GM19438 (cell line): ENCODE results near the gene ANKS4B.
"Not testable (repeated sequence)": the region's sequence is repeated elsewhere in the genome, so short reads cannot be mapped to it uniquely, and the experiment has no call there.

Source experiments
- ATAC-seq: cut with Tn5 transposase; IDR thresholded peaks from one replicate; pipeline ENCODE4 v1.9.1; 2021; ENCODE audit warnings: low read depth; ENCODE audit not compliant: unreplicated experiment

ANKS4B gene, protein sequence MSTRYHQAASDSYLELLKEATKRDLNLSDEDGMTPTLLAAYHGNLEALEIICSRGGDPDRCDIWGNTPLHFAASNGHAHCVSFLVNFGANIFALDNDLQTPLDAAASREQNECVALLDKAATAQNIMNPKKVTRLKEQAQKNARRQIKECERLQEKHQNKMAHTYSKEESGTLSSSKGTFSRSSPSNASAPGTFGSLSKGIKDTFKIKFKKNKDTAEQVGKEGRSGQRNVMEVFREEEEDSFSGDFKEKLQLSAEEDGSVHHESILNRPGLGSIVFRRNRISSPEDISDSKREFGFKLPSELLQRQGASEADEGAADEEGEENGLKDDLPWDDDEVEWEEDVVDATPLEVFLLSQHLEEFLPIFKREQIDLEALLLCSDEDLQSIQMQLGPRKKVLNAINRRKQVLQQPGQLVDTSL

DNA sequence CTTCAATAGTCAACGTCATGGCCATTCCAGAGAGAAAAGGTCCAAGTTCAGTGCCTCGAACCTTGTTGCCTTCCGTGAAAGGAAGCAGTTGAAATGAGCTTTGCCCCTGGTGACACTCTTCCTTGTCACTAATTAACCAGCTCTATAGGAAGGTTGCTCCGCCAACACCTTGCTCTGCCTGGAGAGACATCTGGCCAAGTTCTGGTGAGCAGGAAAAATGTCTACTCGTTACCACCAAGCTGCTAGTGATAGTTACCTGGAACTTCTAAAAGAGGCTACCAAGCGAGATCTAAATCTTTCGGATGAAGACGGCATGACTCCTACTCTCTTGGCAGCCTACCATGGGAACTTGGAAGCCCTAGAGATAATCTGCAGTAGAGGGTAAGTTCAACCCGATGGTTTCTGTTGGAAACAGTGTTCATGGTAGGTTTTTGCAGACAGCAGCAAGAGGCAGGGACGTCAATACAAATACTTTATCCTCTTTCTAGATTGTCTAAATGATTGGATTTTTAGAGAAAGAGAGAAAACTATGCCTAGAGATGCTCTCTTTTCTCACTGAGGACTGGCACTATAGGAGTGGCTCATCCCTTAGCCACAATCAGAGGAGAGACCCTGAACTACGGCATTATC lies at the start of gene ANKS4B:
ANKS4B (plus strand) TSS at position 179 of the 630 bp plus-strand sequence; CDS start at position 218, 39 bp downstream.
- no peak for ATAC-seq

DNA sequence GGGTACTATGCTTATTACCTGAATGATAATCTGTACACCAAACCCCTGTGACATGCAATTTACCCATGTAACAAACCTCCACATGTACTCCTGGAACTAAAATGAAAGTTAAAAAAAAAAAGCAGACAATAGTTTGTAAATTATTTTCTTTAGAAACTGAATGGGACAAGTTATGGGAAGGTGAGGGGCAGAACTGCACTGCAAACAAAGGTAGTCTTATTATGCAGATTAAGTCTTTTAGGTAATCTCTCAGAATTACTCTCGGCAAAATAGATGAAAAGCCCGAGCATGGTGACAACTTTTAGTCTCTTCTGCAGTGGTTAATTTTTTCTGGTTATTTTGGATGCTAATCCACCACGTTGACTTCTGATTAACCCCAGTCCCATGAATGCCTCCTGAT lies 49.5 kb upstream of the ANKS4B start:
- no peak for ATAC-seq

DNA sequence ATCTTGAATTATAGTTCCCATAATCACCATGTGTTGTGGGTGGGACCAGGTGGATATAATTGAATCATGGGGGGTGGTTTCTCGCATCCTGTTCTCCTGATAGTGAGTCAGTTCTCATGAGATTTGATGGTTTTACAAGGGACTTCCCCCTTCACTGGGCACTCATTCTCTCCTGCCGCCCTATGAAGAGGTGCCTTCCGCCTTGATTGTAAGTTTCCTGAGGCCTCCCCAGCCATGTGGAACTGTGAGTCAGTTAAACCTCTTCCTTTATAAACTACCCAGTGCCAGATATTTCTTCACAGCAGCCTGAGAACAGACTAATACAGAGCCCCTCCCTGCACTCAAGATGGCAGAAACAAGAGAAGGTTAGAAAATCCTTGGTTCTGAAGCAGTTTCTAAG lies 48.7 kb upstream of the ANKS4B start:
- no peak for ATAC-seq

DNA sequence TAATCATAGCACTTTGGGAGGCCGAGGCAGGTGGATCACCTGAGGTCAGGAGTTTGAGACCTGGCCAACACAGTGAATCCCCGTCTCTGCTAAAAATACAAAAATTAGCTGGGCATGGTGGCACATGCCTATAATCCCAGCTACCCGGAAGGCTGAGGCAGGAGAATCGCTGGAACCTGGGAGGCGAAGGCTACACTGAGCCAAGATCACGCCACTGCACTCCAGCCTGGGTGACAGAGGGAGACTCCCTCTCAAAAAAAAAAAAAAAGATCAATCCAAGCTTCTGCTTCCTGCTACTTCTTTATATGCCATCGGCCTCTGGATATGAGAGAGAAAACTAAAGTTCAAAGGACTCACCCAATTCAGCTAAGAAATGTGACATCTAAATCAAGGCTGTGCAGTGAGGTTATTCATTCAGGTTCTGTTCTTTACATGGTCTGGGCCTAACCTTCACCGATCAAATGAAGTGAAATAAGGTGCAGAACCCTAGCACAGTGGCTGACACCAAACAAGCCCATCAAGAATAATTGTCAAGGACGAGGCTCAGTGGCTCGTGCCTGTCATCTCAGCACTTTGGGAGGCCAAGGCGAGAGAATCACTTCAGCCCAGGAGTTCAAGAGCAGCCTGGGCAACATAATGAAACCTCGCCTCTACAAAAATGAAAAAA lies 47.7 kb upstream of the ANKS4B start:
- no peak for ATAC-seq

DNA sequence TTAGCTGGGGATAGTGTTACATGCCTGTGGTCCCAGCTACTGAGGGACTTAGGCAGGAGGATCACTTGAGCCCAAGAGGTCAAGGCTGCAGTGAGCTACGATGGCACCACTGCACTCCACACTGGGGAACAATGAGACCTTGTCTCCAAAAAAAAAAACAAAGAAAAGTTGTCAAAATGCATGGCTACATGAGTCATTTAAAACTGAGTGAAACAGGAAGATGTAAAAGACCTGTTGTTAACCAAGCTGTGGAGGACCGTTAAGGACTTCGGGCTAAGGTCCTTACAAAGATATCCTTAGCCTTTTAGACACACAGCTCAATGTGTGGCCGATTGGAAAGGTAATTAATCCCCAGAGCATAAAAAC lies 47.2 kb upstream of the ANKS4B start:
- no peak for ATAC-seq

DNA sequence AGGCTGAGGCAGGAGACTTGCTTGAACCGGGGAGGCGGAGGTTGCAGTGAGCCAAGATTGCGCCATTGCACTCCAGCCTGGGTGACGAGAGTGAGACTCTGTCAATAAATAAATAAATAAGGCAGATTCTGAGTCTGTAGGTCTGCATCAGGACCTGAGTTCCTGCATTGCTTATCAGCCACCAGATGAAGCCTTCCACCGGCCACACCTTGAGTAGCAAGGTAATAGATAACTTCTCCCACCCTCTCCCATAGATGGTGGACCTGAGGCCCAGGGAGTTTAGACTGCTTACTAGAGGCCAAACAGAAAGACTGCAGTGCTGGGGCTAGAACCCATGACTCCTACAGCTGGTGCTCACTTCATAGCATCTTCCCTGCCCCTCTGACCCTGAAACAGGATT lies 44.2 kb upstream of the ANKS4B start:
- ATAC-seq: no peak

DNA sequence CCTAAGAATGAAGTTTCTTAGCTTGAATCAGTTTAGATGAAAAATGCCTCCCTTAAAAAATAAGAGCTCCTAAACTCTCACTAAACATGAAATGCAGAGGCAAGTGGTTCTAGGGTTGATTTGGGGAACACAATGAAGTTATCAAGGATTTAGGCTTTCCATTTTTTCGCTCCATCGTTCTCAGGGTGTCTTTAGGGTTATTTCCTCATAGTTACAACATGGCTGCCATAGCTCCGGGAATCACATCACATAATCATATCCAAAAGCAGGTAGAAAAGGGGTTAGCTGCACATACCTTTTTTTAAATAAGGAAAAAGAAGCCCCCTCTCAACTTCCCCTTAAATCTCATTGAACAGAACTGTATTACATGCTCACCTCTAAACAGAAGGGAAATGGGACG lies 43.5 kb upstream of the ANKS4B start:
- no peak for ATAC-seq

DNA sequence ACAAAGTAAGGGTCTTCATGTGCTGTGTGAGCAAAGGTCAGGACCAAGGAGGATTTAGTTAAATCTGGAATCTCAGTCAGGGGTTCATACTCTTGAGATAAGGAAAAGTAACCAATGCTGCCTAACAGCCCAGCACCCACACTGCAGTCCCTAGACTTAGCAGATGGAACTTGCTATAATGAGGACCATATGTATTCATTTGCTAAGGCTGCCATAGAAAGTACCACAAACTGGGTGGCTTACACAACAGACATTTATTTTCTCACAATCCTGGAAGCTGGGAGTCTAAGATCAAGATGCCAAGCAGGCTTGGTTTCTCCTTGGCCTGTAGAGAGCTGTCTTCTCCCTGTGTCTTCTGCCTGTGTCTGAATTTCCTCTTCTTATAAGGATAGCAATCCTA lies 42.9 kb upstream of the ANKS4B start:
- no peak for ATAC-seq

DNA sequence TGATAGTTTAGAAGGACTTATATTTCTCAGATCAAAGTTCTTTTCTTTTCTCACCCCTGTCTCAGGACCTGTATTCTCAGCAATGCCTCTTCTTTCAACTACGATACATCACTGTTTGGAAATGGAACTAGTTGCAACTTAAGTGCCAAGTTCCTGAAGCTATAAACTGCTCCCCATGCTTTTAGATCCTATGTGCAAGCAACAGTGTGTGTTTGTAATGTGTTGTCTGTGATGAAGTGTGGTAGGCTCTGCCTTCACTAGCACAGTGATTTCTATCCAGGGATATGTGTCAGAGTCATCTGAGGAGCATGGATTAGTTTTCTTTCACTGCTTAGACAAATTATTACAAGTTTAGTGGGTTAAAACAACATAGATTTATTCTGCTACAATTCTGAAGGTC lies 40.5 kb upstream of the ANKS4B start:
- ATAC-seq: no peak

DNA sequence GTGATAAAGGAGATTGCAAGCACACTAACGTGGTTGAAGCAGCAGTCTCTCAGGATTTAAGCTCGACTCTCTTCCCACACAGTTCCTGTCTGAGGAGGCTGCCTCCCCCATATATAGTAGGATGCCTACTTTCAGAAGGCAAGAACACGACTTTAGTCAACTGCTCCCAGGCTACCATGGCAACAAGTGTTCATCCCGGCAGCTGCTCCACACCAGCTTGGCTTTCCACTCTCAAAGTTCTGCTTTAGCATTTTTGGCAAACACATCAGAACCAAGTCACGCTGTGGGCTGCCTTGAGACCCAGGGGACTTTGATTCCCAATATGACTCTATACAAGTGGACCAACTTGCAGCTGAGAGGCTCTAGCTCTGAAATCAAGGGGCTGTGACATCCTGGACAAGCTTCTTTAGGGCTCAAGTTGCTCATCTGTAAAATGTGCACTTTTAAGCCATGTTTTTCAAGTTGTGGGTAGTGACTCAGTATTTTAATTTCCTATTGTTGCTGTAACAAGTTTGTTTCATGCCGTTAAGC lies 38.7 kb upstream of the ANKS4B start:
- ATAC-seq: no peak

DNA sequence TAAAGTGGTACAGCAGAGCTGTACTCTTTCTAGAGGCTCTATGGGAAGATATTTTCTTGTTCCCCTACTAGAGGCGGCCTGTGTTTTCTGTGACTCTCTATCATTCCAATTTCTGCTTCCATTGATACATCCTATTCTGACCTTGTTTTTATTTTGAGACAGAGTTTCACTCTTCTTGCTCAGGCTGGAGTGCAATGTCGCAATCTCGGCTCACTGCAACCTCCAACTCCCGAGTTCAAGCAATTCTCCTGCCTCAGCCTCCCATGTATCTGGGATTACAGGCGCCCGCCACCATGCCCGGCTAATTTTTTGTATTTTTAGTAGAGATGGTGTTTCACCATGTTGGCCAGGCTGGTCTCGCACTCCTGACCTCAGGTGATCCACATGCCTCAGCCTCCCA lies 38.2 kb upstream of the ANKS4B start:
- not testable (repeated sequence) for ATAC-seq

DNA sequence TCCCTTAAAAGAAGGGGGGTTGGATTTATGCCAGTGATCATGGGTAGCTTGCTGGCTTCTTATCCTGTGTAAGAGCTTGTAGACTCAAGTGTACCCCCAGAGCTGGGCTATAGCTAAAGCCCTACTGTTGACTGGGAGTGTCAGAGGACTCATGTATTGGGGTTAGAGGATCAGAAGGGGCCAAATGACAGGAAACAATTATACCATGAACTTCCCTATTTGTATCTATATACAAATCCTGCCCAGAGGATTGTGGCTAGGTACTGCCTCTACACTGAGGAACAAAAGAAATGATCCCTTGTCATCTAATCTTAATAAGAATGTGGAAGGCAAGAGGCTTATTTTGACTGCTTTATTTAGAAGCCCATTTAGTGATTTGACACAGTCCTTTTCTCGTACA lies 36.4 kb upstream of the ANKS4B start:
- ATAC-seq: no peak

DNA sequence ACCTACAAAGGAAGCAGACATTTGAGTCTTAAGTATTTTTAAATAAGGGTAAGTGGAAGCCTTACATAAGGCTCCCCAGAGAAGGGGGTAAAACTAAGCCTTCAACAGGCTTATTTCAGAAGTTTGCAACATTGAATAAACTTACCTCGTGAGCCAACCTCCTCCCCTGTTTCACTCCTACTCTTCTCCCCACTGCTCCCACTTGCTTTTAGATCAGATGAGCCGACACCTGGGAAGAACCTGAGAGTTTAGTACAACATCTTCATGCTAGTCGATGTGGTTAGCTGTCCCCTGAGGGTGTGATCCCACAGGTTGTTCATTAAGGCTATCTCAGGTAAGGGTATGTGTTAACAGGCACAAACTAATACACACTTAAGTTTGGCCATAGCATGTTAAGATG lies 35.9 kb upstream of the ANKS4B start:
- ATAC-seq: no peak

DNA sequence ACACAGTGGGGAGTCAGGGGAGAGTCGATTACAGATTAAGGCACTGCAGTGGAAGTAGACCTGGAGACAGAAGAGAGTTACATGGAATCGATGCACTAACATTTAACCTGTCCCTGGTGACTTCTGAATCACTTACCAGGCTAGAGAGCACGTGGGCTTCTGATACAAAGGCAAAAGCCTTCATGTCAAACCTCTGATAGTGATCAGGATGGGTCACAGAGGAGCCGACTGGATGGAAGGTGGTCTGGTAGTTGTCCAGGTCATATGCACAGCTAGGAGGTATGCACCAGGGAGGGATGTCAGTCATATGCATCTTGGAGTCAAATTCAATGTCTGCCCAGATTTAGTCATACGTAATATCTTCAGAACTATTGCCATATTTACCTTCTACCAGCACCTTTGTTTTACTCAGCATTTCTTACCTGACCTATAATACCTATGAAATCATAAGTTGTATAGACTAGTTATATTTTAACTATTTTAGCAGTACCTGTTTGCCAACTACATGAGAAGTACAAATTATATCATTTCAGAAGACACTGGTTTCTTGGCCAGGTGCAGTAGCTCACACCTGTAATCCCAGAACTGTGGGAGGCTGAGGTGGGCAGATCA lies 33.8 kb upstream of the ANKS4B start:
- no peak for ATAC-seq

DNA sequence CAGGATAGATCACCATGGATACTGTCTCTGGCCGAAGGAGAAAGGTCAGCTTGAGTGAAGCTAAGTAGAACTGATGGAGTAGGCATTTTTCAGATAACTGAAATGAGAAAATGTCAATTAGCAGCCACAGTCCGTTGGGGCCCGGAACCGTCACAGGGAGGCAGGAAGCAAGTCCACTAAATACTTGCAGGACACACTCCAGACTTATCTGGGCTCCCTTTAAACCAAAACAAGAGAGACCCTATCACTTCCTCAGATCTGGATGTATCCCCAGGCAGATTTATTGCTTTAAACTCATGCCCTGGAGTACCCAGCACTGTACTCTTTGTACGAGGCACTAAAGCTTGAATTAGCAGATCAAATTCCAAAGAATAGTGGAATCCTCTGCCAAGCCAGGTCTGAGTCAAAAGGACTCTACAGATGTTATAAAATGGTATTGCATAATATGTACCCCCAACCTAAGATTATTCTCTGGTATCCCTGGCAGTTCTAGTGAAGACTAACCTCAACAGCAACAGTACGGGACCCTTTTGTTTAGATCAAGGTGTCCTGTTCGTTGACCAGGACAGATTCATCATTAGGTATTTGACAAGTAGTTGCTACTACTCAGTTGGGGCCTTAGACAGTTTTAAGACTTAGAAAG lies 30.2 kb upstream of the ANKS4B start:
- no peak for ATAC-seq

DNA sequence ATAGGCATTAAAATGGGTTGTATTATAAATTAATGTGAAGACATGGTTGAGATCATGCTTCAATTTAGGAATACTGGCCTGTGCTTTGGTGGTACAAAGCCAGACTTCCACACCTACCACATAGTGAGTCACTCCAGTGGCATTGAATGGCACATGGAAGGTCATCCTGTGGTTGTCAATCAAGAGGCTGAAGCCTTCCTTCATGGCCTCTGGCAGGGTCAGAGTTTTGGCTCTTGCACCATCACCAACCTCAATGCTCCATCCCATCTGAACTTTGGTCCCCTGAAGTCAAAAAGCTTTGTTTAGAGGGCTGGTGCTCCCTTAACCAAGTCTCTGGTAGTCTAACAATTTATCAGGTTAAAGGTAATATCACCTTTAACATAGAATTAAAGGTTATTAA lies 28.2 kb upstream of the ANKS4B start:
- ATAC-seq: no peak

DNA sequence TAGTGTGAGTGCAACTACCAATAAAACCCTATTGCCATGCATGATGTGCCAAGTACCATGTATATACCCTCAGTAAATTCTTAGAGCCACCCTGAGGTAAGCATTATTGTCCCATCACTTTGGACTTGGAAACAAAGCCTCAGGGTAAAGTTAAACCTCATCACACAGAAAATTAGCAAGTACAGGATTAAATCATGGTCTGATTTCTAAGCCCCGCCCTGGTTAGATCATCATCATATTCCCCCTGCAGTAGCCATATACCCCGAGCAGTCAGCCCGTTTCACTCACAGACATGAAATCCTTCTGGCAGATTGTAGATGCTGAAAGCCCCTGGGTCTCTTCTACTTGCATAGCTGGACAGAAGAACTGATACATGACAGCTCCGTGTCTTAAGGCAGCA lies 26.9 kb upstream of the ANKS4B start:
- no peak for ATAC-seq

DNA sequence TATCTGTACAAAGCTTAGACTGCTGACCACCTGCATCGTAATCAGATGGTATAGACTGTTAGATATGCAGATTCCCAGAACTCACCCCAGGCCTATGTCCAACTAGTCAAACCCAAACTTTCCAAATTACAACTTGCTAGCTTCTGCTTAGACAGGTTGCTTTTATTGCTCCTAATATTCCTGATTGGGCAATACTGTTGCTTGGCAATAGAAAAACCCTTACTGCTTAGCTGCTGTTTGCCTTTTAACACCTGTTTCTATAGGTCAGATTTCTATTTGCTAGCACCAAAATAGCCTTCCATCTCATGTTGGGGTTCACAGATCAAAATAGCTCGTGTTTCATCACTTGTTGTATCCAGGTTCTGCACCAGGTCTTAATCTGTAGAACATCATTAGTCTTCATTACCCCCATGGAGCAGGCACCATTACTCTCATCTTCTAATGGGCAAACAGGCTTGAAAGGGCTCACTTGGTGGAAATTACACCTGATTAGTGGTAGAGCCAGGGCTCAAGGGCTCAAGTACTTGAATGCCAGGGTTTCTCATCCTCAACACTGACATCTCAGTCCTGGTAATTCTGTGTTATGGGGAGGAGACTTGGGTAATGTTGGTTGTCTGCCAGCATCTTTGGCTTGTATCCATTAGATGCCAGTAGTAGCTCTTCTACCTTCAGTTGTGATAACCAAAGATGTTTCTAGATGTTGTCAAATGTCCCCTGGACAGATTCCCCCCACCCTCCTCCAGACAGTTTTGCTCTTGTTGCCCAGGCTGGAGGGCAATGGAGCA lies 24.9 kb upstream of the ANKS4B start:
- no peak for ATAC-seq

DNA sequence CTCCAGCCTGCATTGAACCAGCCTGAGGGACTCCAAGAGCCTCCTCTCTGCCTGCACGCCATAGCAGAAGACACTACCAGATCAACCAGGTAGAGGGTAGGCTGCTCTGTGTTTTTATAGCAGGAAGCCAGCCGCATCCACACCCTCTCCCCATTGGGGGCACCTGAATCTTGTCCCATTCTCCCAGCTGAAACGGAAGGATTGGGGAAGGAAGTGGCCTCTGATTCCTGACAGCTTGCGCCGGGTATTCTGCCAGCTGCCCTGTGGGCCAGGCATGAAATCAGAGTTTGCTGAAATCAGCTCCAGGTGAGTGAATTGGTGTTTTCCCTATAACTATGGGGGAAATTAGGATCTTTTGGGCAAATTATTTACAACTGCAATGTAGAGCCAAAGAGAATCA lies 22.0 kb upstream of the ANKS4B start, which contains the start of gene ZP2:
ZP2 (minus strand) TSS at position 89 of the 400 bp plus-strand sequence; CDS start at position 62, 27 bp downstream.
- ATAC-seq: no peak

DNA sequence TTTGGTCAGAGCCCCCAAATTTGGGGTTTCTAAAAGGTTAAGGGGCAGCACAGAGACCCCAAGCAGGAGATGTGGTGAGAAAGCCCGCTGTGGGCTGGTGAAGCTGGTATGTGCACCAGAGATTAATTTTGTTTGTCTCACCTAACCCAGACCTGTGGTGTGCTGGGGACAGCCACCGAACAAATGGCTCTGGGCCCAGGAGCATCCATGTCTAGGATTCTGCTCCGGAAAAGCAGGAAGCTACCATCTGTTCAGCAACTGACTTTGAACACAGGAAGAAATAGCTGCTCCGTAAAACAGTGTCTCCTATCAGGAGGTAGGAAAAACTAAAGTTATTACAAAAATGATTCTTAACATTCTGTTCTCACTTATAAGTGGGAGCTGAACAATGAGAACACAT lies 19.4 kb upstream of the ANKS4B start:
- ATAC-seq: no peak
